ENCODE measurements around the gene CTF1.

The CTF1 gene

DNA sequence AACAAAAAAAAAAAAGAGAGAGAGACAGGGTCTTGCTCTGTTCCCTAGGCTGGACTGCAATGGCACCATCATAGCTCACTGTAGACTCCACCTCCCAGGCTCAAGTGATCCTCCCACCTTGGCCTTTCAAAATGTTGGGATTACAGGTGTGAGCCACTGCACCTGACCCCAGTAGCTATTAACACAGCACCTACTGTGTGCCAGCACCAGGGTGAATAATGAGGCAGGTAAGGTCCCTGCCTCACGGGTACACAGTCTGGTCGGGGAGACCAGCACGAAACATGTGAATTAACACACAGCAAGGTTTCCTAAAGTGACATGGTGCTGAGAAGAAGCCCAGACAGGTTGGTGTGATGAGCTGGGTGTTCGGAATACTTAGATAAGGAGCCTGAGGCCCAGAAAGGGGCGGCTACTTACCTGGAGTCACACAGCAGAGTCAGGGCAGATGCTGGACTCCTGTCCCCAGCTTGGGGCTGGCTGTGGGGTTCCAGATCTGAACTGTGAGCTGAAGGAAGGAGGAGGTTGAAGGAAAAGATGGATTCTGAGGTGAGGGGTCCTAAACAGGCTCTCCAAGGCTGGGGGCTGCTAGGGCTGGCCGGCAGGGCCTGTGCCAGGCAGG, 16.5 kb downstream of the CTF1 start:
- DNase-seq, result no peak

- DNase-seq, result no peak
Observed at GRCh38 chr16:30914830-30915229, 18.4 kb downstream of the CTF1 start.

- DNase-seq, result no peak
Observed at GRCh38 chr16:30918614-30919013, 22.2 kb downstream of the CTF1 start.

DNA sequence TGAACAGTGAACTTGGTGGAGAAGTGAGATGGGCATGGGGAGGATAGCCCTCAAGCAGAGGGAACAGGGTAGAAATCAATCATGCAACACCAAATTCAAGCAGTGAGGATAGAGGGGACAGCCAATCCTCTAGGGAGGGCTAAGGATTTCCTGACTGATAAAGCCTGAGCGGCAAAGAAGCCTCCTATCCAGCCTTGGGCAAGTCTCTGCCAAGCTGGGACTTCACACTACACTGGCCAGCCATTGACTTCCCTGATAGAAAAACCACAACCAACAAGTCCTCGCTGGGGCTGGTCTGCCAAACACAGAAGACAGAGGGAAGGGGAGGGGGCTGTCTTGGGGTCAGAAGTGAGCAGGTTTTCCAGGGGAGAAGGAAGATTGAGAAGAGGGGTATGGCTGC, 24.5 kb downstream of the CTF1 start:
- DNase-seq, result no peak

DNA sequence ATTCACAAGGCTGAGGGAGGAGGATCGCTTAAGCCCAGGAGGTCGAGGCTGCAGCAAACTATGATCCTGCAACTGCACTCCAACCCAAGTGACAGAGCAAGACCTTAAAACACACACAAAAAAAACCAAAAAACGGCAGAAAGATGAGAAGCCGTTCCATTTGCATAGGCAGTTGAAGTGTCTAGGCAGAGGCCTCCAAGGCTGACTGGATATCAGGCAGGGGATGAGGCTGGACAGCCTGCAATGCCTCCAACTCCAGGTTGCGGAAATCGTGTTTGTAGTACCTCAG, 25.0 kb downstream of the CTF1 start:
- no peak for DNase-seq

DNA sequence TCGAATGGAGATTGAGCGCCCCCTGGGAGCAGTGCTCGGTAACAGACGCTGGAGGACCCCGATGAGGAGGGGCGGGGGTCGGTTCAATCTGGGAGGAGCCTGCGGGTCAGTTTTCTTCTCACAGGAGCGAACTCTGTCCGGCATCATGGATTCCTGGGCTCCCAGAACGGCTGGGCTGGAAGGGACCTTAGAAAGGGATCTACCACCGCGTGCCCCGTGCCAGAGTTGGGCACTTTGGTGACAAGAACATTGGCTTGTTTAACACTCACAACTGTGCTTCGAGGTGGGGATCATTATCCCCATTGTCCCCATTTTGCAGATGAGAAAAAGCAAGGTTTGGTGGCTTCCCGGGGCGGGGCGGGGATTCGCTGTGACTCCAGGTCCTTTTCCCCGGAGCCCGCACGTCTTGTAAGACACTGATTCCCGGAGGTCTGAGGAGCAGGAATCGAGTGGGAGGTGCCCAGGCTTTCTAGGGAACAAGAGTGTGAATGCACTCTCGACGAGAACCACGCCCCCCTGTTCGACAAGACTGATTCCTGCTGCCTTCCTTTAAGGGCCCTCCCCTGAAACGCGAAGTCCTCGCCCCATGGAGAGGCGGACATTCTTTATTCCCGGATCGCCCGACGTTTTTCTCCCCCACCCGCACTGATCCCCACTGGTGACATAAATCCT, 25.5 kb downstream of the CTF1 start:
- DNase-seq, result peak; percentile 91

DNA sequence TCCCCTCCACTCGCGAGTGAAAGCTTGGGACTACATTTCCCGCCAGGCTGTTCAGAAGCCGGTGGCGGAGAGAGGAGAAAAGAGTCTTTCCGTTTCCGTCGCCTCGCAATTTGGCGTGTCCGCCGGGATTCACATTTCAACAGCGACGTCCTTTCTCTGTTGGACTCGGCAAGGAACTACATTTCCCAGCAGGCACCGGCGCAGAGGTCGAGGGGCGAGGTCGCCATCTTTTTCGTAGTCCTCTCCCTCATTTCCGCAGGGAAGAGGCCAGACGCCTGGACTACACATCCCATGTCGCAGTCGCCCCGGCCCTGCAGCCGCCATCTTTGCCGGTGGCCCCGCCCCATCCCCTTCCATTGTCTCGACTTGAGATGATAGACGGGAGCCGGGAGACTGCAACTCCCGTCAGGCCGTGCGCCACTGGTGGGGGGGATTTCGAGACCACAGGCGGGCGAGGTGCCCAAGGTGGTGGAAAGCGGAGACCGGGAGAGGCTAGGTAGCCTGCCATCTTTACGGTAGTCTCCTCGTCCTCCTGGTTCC, 26.1 kb downstream of the CTF1 start:
- peak; percentile 98 for DNase-seq

GRCh38 chr16:30922960-30923535, 26.6 kb downstream of the CTF1 start:
- DNase-seq, result peak; percentile 99

- DNase-seq, result no peak
Observed at GRCh38 chr16:30923554-30924075, 27.2 kb downstream of the CTF1 start, which contains the start of gene FBXL19. Gene FBXL19 (plus strand): TSS chr16:30923572. CDS start chr16:30925755, 2,183 bp downstream.

DNA sequence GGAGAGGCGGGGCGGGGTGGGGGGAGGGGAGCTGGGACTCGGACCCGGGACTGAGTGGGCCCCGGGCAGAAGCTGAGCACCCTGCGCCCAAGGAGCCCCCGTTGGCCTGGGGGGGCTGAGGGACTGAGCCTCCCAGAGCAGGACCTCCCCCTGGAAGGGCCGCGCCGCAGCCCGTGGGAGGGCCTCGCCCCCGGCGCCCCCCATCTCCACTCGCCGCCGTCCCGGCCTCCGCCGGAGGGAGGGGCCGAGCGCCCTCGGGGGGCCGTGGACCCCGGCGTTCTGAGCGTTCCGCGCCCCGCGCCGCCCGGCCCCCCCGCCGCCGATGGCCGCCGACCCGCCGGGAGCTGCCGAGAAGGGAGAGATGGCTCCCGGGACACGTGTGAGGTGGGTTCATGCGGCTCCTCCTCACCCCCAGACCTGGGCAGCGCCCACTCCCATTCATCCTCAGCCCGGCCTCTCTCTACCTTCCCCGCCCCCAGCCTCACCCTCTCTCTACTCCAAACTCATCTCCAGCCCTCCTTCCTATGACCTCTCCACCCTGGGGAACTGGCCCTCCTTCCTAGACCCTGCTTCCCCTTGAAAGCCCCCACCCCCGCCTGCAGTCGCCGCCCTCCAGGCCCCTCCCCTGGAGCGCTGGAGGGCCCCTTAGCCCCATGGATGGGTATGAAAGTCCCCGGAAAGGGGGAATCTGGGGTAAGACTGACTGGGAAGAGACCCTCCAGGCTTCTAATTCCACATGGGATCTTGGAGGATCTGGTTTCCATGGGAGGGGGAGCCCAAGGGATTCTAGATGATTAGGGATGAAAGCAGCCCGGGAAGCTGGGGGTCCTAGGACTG, 27.9 kb downstream of the CTF1 start:
- DNase-seq, result no peak

DNA sequence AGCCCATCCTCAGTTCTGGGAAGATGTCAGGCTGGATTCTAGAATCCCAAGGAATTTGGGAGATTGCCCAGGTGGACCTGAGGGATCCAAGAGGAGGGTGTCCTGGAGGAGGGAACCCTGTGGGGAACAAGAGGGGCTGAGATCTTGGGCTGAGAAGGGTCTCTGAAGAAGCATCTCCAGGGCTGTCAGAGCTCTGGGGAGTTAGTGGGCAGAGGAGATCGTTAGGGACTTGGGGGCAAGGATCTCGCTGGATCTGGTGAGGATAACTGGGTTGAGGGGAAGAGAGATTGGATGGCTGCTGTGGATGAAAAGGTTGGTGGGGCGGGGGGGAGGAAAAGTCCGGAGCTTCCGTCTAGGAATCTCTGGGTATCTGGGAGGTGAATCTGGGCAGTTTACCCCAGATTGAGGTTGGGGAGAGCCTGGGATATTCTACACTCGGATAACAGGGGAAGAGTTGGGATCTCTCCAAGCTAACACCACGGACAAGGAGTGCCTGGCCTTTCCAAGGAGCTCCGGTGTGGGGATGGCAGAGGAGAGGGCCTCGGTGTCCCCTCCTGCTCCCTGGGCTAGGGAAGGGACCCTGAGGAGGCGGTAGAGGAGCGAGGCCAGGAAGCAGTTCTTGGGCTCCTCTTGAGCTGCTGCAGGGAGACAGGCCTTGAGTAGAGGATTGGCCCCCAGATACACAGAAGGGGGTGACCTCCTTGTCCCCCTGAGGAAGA, 28.7 kb downstream of the CTF1 start:
- DNase-seq, result no peak

- no peak for DNase-seq
Observed at GRCh38 chr16:30925632-30925987, 29.2 kb downstream of the CTF1 start.

- no peak for DNase-seq
Observed at GRCh38 chr16:30925995-30926811, 29.8 kb downstream of the CTF1 start.

- DNase-seq, result no peak
Observed at GRCh38 chr16:30926937-30927788, 30.7 kb downstream of the CTF1 start.

- peak; percentile 50 for DNase-seq
Observed at GRCh38 chr16:30927789-30928378, 31.5 kb downstream of the CTF1 start.

DNA sequence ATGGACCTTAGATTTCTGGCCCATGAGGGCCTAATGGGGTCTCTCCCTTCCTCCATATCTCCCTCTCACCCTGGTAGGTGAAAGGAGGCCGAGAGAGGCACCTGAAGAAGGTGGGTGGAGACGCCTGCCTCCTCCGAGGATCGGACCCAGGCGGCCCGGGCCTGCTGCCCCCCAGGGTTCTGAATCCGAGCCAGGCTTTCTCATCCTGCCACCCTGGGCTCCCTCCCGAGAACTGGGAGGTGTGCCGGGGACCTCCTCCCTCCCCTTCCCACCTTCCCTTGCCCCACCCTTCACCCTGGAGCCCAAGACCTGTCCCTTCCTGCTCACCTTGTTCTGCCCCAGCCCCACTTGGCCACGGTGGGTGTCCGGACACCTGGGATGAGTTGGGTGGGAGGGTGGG, 32.0 kb downstream of the CTF1 start:
- DNase-seq, result no peak

GRCh38 chr16:30929167-30929566, 32.8 kb downstream of the CTF1 start:
- no peak for DNase-seq

GRCh38 chr16:30930160-30930571, 33.8 kb downstream of the CTF1 start:
- no peak for DNase-seq

GRCh38 chr16:30931068-30931650, 34.7 kb downstream of the CTF1 start:
- DNase-seq, result no peak

Data from NCI-H2029 (cell line).